ENCODE results near the gene IQCB1.
A peak's percentile ranks its signal among the peaks of the same experiment; 100 is the strongest.

Gene IQCB1

DNA sequence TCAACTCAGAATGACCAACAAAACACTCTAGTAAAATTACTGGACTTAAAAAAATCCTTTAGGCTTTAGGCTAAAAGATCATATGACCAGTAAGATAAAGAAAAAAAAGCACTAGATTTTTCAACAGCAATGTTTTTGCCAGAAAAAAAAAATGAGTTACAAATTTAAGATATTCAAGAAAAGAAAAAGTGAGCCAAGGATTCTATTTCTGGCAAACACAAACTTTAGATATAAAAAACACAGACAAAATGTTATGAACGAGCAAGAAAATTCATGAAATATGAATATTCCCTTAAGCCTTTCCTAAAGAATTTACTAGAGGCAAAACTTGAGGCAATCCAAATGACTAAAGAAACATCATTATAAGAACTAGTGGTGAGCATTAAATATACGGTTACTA, 94.0 kb downstream of the IQCB1 start:
- no peak for DNase-seq

DNA sequence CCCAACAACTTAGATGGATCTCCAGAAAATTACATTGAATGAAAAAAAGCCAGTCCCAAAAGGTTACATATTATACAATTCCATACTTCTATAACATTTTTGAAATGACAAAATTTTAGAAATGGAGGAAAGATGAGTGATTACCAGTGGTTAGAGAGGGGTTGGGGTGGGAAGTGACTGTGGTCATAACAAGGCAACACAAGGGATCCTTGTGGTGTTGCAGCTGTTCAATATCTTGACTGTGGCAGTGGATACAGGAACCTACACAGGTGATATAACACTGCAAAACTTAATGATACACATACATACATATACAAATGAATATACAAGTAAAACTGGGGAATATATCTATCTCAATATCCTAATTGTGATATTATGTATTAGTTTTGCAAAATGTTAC, 95.0 kb downstream of the IQCB1 start:
- DNase-seq: no peak

GRCh38 chr3:121737644-121738043, 97.2 kb downstream of the IQCB1 start:
- no peak for DNase-seq

- DNase-seq: peak; percentile 12
These were observed 98.7 kb downstream of the IQCB1 start for GRCh38 chr3:121736112-121736511.

DNA sequence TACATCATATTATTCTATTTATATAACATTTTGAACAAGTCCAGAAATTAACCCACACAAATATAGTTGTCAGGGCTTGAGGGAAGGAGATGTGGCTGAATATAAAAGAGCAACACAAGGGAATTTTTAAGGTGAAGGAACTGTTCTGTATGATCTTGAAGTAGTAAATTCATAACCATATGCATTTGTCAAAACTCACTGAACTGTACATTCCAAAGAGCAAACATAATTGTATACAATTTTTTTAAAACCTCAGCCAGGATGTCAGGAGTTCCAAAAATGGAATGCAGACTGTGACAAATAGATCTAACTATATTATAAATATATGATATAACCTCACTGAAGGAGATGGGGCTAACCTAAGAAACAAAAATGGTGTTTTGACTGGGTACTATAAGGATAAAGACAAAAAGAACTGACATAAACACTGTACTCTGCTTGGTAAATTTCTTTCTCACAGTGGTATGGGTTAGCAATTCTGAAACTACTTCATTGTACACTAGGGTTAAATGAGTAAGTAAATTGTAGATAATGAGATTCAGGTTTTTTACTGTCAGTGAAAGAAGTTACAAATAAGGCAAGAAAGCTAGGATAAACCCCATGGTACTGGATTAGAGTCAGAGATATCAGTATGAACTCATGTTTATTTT, 99.7 kb downstream of the IQCB1 start:
- DNase-seq: peak; percentile 39

- DNase-seq: no peak
These were observed 103.7 kb downstream of the IQCB1 start for GRCh38 chr3:121730940-121731687.

DNA sequence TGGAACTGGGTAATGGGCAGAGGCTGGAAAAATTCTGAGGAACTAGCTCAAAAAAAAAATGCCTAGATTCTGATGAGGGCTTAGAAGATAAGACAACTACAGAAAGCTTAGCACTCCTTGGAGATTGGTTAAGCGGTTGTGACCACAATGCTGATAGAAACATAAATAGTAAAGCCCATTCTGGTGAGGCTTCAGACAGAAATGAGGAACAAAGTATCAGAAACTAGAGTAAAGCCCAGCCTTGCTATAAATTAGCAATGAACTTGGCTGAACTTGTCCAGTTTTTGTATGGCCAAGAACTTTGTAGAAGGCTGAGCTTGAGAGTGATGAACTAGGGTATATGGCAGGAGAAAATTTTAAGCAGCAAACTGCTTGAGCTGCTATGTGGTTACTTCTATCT, 110.7 kb downstream of the IQCB1 start:
- no peak for DNase-seq

GRCh38 chr3:121723485-121723884, 111.4 kb downstream of the IQCB1 start:
- no peak for DNase-seq

- DNase-seq: no peak
These were observed 112.4 kb downstream of the IQCB1 start for GRCh38 chr3:121722411-121722810.

- DNase-seq: no peak
These were observed 114.7 kb downstream of the IQCB1 start for GRCh38 chr3:121720163-121720562.
